NT2/D1 (cell line): ENCODE measurements around the gene SLC45A3.

ENCODE experiments used
- SUZ12 ChIP-seq: IDR thresholded peaks from 2 replicates; pipeline ENCODE4 v1.6.1; 2011; ENCODE audit not compliant: insufficient read length, insufficient read depth; ENCODE audit errors: extremely low read depth
- YY1 ChIP-seq: IDR thresholded peaks from 2 replicates; pipeline ENCODE4 v1.6.1; 2011; ENCODE audit not compliant: insufficient read length, insufficient read depth
- ZNF274 ChIP-seq: IDR thresholded peaks from 2 replicates; pipeline ENCODE4 v1.6.1; 2011; ENCODE audit warnings: mild to moderate bottlenecking, low read depth, low read length

DNA sequence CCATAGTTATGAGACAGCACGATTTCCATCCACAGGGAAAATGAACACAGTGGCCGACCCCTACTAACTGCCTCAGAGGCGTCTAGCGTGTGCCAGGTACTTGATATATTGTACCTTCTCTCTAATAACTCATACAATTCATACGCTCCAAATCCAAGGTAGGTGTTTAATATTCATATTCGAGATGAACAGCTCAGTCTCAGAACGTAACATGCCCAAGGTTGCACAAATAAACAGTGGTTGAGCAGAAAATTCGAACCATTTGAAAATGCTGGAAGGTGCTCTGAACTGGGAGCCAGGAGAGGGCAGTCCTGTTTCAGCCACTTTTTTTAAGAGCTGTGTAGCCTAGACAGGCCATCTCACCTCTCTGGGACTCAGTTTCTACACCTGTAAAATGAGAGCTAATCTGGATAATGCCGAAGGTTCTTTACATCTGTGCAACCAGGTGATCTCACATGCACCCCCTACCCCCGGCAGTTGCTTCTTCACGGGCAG, 7.9 kb downstream of the SLC45A3 start:
- TF ChIP-seq SUZ12: no peak
- TF ChIP-seq ZNF274: no peak
- no peak for TF ChIP-seq YY1
